ENCODE measurements around the gene HINFP.

HINFP gene

GRCh38 chr11:119144825-119145486 lies 23.6 kb downstream of the HINFP start:
- DNase-seq (ENCODE audit: low read depth) = peak; percentile 67
- TF ChIP-seq CTCF (conservative IDR thresholded peaks at IDR 0.05; ENCODE audit: low read length) = peak; percentile 69
- H3K4me3 ChIP-seq (ENCODE audit: low read length) = no peak overlapping the region

GRCh38 chr11:119145551-119145950 lies 24.2 kb downstream of the HINFP start:
- no peak for DNase-seq (ENCODE audit: low read depth)
- H3K4me3 ChIP-seq (ENCODE audit: low read length) = no peak overlapping the region
- no peak for TF ChIP-seq CTCF (conservative IDR thresholded peaks at IDR 0.05; ENCODE audit: low read length)

- DNase-seq (ENCODE audit: low read depth) = no peak
- TF ChIP-seq CTCF (conservative IDR thresholded peaks at IDR 0.05; ENCODE audit: low read length) = no peak
- no peak overlapping the region for H3K4me3 ChIP-seq (ENCODE audit: low read length)
Observed at GRCh38 chr11:119147604-119148333, 26.4 kb downstream of the HINFP start.

- H3K4me3 ChIP-seq (ENCODE audit: low read length) = peak overlapping the region; percentile 59
- no peak for DNase-seq (ENCODE audit: low read depth)
- TF ChIP-seq CTCF (conservative IDR thresholded peaks at IDR 0.05; ENCODE audit: low read length) = no peak
Observed at GRCh38 chr11:119148720-119149017, 27.3 kb downstream of the HINFP start.

GRCh38 chr11:119149018-119149785 lies 27.8 kb downstream of the HINFP start, which contains the start of gene ABCG4:
ABCG4 (plus strand) TSS chr11:119149052; CDS start chr11:119149966, 914 bp downstream.
- H3K4me3 ChIP-seq (ENCODE audit: low read length) = peak within 1 kb of the TSS; percentile 59
- no peak for DNase-seq (ENCODE audit: low read depth)
- TF ChIP-seq CTCF (conservative IDR thresholded peaks at IDR 0.05; ENCODE audit: low read length) = no peak

GRCh38 chr11:119149786-119150275 lies 28.5 kb downstream of the HINFP start:
- no peak for TF ChIP-seq CTCF (conservative IDR thresholded peaks at IDR 0.05; ENCODE audit: low read length)
- no peak overlapping the region; the same call in 1 of the 2 replicates for H3K4me3 ChIP-seq (ENCODE audit: low read length)
- no peak for DNase-seq (ENCODE audit: low read depth)

All from AG10803 (cell line).